Astrocyte of the cerebellum (primary cell): ENCODE results near the gene MLIP.
A peak's percentile ranks its signal among the peaks of the same experiment; 100 is the strongest.

Source experiments
- DNase-seq: peaks from one replicate; pipeline ENCODE4 v3.0.0-alpha.2; 2011; ENCODE audit warnings: low read depth
- H3K4me3 ChIP-seq: 2 replicates; pipeline ENCODE4 v1.5.1; 2011; ENCODE audit warnings: mild to moderate bottlenecking, low read depth, low read length, moderate library complexity
- in situ Hi-C: cut with HindIII; loops from 2 replicates; pipeline ENCODE4 v1.10.0; 2017; ENCODE audit warnings: low sequenced_read_pairs
- TF ChIP-seq, protein P1 (sequence below): IDR thresholded peaks from 2 replicates; pipeline ENCODE4 v1.5.1; 2012; ENCODE audit warnings: low read length, low read depth, moderate library complexity, mild to moderate bottlenecking; ENCODE audit errors: missing control alignments

The MLIP gene

DNA sequence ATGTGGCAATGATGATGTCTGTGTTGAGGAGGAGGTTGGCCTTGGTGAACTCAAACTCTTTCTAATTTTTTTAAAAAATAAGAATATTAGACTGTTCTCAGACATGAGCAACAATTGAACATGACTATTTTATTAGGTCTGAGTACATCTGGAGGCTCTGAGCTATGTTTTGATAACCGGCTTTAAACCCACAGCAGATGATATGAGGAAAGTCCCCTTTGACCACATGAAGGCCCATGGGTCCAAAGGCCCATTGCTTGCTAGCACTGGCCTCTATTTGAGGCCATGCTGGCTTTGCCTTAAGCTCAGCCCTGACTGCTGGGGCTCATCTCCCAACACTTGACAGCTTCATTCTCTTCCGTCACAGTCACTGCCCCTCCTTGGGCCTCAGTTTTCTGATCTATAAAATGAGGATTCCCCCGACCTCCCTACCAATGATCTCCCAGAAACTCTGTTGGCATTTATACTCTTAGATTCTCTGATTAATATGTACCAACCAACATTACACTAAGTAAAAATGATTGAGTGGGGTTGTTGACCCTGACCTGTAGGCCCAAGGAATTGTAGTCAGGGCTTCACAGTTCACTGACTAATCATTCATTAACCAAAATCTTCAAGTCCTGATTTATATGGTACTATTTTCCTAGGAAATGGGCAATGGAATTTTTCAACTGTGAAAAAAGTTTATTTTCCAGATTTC, 173.1 kb downstream of the MLIP start:
- DNase-seq = no peak
- TF ChIP-seq, protein P1, sequence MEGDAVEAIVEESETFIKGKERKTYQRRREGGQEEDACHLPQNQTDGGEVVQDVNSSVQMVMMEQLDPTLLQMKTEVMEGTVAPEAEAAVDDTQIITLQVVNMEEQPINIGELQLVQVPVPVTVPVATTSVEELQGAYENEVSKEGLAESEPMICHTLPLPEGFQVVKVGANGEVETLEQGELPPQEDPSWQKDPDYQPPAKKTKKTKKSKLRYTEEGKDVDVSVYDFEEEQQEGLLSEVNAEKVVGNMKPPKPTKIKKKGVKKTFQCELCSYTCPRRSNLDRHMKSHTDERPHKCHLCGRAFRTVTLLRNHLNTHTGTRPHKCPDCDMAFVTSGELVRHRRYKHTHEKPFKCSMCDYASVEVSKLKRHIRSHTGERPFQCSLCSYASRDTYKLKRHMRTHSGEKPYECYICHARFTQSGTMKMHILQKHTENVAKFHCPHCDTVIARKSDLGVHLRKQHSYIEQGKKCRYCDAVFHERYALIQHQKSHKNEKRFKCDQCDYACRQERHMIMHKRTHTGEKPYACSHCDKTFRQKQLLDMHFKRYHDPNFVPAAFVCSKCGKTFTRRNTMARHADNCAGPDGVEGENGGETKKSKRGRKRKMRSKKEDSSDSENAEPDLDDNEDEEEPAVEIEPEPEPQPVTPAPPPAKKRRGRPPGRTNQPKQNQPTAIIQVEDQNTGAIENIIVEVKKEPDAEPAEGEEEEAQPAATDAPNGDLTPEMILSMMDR = no peak
- in situ Hi-C loops = no loop called here

DNA sequence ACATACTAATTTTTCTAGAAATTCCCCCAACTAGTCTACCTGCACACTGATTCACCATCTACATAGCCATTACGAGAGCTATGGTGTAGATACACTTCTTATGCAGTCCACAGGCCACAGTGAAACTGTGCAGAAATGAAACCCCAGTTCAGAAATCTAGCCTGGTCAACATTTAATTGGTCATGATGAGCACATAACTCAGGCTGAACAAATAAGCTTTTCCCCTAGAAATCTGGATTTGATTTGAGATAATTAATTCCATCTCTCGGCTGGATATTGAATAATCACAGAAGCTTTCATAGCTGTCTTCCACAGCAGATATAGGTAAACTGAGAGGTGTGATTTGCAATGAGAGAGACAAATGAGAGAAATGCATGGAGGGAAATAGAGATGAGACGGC, 174.4 kb downstream of the MLIP start:
- TF ChIP-seq, protein P1 = no peak
- in situ Hi-C loops = no loop called here
- no peak for DNase-seq
- no peak overlapping the region for H3K4me3 ChIP-seq

More for the DNA sequence above, 173.1 kb downstream of the MLIP start:
- no peak overlapping the region for H3K4me3 ChIP-seq

DNA sequence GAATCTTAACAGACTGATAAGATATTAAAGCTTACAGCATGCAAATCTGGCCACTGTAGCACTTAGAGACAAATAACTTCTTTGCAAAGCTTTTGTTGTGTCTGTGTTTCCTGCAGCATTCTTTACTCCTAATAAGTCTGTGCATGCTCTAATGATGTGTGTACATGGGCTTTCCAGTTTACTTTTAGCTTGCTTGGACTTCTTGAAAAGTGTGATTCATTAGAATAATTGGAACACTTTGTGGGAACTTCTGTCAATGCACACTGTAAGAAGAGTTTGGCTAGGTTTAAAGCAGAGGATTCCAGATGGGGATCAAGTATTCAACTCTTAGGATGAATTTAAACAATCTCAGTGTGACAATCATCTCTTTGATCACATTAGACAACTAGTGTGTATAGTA, 174.9 kb downstream of the MLIP start:
- no peak overlapping the region for H3K4me3 ChIP-seq
- DNase-seq = no peak
- TF ChIP-seq, protein P1 = no peak
- in situ Hi-C loops = no loop called here

DNA sequence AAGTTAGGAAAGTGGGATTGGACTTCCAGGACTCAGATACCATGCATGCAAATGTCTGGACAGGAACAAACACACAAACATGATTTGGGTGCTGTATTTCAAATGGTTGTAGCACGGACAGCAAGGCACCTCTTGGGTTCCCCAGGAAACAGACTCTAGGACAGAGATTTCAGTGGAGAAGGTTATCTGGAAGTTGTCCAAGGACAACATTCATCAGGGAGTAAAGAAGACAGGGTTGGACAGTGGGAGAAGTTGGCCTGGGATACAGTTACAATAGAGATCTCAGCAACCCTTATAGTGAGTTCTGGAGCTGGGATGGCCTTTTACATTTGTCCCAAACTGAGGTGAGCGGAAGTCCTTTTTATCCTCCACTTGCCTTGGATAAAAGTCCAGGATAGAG, 177.2 kb downstream of the MLIP start:
- no peak overlapping the region for H3K4me3 ChIP-seq
- TF ChIP-seq, protein P1 = no peak
- no peak for DNase-seq
- in situ Hi-C loops = no loop called here

DNA sequence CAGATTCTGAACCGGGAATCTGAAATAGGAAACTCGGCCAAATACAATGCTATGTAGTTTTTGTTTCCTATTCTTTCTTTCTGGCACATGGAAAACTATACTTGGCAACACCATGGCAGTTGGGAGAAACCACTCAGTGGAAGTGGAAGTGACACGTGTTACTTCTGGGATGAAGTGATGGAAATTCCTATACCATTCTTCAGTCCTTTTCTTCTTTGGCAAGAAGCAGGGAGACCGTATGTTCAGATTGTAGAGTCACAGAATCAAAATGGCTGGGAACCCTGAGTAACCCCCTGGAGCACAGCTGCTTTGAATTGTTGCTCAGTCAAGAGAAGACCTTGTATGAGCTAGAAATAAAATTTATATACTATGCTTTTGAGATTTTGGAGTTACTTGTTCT, 178.2 kb downstream of the MLIP start:
- TF ChIP-seq, protein P1 = no peak
- no peak overlapping the region for H3K4me3 ChIP-seq
- DNase-seq = no peak
- in situ Hi-C loops = no loop called here

DNA sequence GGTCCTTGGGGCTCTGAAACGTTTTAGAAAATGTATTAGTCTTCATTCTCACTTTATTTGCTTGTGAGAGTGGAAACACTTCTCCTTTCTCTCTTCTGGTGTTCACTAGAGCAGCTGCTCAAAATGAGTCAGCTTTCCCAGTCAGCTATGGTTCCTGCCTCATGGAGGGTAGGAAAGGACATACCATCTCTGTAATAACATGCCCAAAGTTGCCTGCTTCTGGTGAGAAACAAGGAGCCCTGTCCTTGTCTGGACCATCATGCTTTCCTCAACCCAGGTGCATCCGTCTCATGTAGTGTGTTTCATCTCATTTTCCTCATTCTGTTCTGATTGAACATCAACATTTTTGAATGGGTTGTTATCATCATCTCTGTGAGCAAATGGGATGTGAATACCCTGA, 179.9 kb downstream of the MLIP start:
- TF ChIP-seq, protein P1 = no peak
- in situ Hi-C loops = no loop called here
- no peak overlapping the region for H3K4me3 ChIP-seq
- DNase-seq = peak; percentile 27

DNA sequence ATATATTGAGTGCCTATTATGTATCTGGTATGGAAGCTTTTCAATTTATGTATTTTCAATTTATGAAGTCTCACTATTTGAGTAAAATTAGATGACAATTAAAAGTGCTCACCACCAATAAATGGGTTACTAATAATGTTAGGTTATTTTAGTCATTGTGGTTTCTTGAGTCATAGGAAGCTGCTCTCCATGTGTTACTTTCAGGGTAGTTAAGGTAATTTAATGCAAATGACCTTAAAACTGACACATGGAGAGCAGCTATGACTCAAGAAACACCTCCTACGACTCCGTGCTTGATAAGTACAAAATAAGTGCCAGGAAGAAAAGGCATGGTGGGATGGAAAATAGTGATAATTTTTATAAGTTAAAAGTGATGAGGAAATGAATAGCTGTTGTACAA, 180.5 kb downstream of the MLIP start:
- DNase-seq = peak; percentile 34
- TF ChIP-seq, protein P1 = no peak
- H3K4me3 ChIP-seq = no peak overlapping the region
- in situ Hi-C loops = no loop called here
